Nephron progenitor cell (in vitro differentiated cells): Measurements from ENCODE around the gene NKD1.
A peak's percentile ranks its signal among the peaks of the same experiment; 100 is the strongest.

Experiments
- DNase-seq: peaks from one replicate; pipeline ENCODE4 v3.0.0; 2021
- H3K27ac Mint-ChIP-seq: 2 replicates; pipeline ENCODE4 v1.8.0; 2021; ENCODE audit warnings: mild to moderate bottlenecking, moderate library complexity, mixed read lengths
- H3K27me3 Mint-ChIP-seq: 2 replicates; pipeline ENCODE4 v1.8.0; 2021; ENCODE audit warnings: mild to moderate bottlenecking, low read depth, mixed read lengths; ENCODE audit not compliant: poor library complexity
- H3K36me3 Mint-ChIP-seq: 2 replicates; pipeline ENCODE4 v1.8.0; 2021; ENCODE audit warnings: low read depth, mixed read lengths
- H3K4me1 Mint-ChIP-seq: 2 replicates; pipeline ENCODE4 v1.8.0; 2021; ENCODE audit warnings: mixed read lengths
- H3K4me3 Mint-ChIP-seq: 2 replicates; pipeline ENCODE4 v1.8.0; 2021; ENCODE audit warnings: mild to moderate bottlenecking, moderate library complexity, mixed read lengths
- H3K9me3 Mint-ChIP-seq: 2 replicates; pipeline ENCODE4 v1.8.0; 2021; ENCODE audit warnings: mild to moderate bottlenecking, moderate library complexity, mixed read lengths
- TF ChIP-seq, protein P1 (sequence below): fragments of 200-600 bp; sonication (generic); IDR thresholded peaks from 2 replicates; pipeline ENCODE4 v1.5.0; 2021; ENCODE audit warnings: antibody characterized with exemption

NKD1 gene

GRCh38 chr16:50528820-50529219, 19.4 kb upstream of the NKD1 start:
- no peak for DNase-seq
- Mint-ChIP-seq H3K27me3 (peaks cover 2% of the 10 kb centered on the region), H3K4me3 (no peak overlapping the region)

GRCh38 chr16:50529334-50529733, 18.9 kb upstream of the NKD1 start:
- Mint-ChIP-seq H3K4me1 (peaks cover 11% of the 10 kb centered on the region), H3K36me3 (peaks cover 20% of the 10 kb centered on the region), H3K9me3 (peaks cover 36% of the 10 kb centered on the region), H3K4me3 (no peak overlapping the region), H3K27me3 (peaks cover 2% of the 10 kb centered on the region), H3K27ac (no peak overlapping the region)
- DNase-seq = no peak
- TF ChIP-seq, protein P1, sequence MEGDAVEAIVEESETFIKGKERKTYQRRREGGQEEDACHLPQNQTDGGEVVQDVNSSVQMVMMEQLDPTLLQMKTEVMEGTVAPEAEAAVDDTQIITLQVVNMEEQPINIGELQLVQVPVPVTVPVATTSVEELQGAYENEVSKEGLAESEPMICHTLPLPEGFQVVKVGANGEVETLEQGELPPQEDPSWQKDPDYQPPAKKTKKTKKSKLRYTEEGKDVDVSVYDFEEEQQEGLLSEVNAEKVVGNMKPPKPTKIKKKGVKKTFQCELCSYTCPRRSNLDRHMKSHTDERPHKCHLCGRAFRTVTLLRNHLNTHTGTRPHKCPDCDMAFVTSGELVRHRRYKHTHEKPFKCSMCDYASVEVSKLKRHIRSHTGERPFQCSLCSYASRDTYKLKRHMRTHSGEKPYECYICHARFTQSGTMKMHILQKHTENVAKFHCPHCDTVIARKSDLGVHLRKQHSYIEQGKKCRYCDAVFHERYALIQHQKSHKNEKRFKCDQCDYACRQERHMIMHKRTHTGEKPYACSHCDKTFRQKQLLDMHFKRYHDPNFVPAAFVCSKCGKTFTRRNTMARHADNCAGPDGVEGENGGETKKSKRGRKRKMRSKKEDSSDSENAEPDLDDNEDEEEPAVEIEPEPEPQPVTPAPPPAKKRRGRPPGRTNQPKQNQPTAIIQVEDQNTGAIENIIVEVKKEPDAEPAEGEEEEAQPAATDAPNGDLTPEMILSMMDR = no peak

More at GRCh38 chr16:50528820-50529219, 19.4 kb upstream of the NKD1 start:
- H3K36me3 Mint-ChIP-seq = peaks cover 20% of the 10 kb centered on the region
- peaks cover 11% of the 10 kb centered on the region for H3K4me1 Mint-ChIP-seq
- peaks cover 36% of the 10 kb centered on the region for H3K9me3 Mint-ChIP-seq
- no peak overlapping the region for H3K27ac Mint-ChIP-seq
- TF ChIP-seq, protein P1 = no peak

DNA sequence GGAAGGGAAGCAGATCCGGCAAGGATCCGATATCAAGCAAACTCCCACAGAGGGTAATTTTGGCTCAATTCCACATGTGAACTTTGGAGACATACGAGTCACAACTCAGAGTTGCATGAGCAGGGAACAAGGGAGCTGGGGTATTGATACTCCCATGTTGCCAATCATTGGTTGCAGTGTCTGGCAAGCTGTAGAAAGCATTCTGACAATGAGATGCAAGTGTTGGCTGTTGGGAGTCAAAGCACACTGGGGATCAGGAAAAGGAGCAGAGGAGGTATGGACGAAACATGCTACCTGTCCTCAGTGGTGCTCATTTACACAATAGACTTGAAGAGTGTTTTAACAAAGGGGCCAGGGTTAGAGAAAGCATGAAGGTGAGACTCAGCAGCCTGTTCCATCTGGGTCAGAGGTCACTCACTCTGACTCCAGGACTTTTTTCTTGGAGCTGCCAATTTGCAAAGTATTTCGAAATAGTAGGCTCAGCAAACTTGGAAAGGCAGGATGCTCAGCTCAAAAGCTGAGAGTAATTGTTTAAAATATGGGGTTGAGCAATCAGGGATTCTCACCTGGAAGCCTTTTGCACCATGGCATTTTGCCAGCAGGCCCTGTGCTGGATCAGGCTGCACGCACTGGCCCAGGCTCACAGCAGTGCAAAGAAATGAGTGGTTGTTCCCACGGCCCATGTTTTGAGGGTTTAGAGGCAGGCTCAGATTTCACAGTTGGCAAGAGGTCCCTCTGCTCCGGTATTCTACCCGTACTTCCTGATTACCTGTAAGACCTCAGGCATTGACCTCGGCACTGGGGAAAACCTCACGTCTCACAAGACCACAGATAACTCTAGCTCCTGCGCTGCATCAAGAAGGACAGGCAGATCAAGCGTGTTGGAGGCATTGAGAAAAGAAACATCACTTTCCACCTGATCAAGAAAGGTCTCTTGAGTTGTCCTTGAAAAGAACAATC, 17.6 kb upstream of the NKD1 start:
- H3K4me1 Mint-ChIP-seq = peaks cover 11% of the 10 kb centered on the region
- peaks cover 20% of the 10 kb centered on the region for H3K36me3 Mint-ChIP-seq
- H3K9me3 Mint-ChIP-seq = peaks cover 36% of the 10 kb centered on the region
- DNase-seq = no peak
- peak overlapping the region; percentile 72 for H3K27ac Mint-ChIP-seq
- TF ChIP-seq, protein P1 = no peak
- H3K4me3 Mint-ChIP-seq = no peak overlapping the region
- peaks cover 2% of the 10 kb centered on the region for H3K27me3 Mint-ChIP-seq

DNA sequence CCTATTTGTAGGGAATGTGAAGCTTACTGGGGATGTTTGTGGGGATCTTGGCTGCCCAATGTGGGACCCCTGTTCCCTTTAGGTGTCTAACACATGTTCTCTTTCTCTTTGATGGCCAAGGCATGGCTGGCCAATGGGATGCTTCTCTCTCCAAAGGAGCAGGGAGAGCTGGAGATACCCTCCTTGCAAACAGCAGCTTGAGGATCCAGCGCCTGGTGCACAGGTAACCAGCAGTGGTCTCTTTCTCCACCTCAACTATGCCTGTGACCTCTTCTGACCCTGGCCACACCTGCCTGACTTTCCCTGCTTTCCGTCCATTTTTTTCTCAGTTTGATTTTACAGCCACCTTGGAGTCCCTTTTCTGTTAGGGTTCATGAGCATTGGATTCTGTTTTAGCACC, 16.8 kb upstream of the NKD1 start:
- TF ChIP-seq, protein P1 = no peak
- H3K4me1 Mint-ChIP-seq = peaks cover 11% of the 10 kb centered on the region
- no peak overlapping the region for H3K27ac Mint-ChIP-seq
- H3K36me3 Mint-ChIP-seq = peaks cover 20% of the 10 kb centered on the region
- DNase-seq = no peak
- peaks cover 36% of the 10 kb centered on the region for H3K9me3 Mint-ChIP-seq
- peaks cover 2% of the 10 kb centered on the region for H3K27me3 Mint-ChIP-seq
- no peak overlapping the region for H3K4me3 Mint-ChIP-seq

GRCh38 chr16:50531901-50532300, 16.3 kb upstream of the NKD1 start:
- TF ChIP-seq, protein P1 = no peak
- peaks cover 11% of the 10 kb centered on the region for H3K4me1 Mint-ChIP-seq
- DNase-seq = no peak
- H3K9me3 Mint-ChIP-seq = peaks cover 36% of the 10 kb centered on the region
- H3K27ac Mint-ChIP-seq = no peak overlapping the region
- no peak overlapping the region for H3K4me3 Mint-ChIP-seq
- peaks cover 2% of the 10 kb centered on the region for H3K27me3 Mint-ChIP-seq
- H3K36me3 Mint-ChIP-seq = peaks cover 20% of the 10 kb centered on the region
